ENCODE measurements around the gene MXRA8. TPM values are rescaled to one million over a fixed set of nuclear protein-coding genes. Genes with fewer than 3 reads are reported as not detected.
"Not testable (repeated sequence)": the region's sequence is repeated elsewhere in the genome, so short reads cannot be mapped to it uniquely, and the experiment has no call there.

The MXRA8 gene
- total RNA-seq, 1 experiment from 2014 or later = 4.0 TPM

GRCh38 chr1:1393014-1393413, 34.7 kb upstream of the MXRA8 start:
- no peak for DNase-seq (ENCODE audit: low read depth)

DNA sequence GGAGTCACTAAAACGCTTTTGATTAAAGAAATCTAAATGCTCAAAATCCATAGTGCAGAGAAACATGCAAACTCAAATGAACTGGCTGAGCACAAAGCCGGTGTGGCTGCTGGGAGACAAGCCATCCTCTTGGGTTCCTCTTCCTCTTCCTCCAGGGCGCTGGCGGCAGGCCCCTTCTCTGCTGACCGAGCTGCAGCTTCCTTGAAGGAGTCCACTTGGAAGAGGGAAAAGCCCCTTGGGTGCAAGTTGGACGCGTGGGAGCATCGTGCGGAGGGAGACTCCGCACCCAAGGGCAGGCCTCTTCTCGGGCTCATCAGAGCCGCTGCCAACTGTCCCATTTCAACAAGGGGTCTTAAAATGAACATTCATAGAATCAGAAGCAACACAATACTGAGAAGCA, 32.9 kb upstream of the MXRA8 start:
- DNase-seq (ENCODE audit: low read depth) = no peak

GRCh38 chr1:1390675-1391074, 32.3 kb upstream of the MXRA8 start:
- no peak for DNase-seq (ENCODE audit: low read depth)

DNA sequence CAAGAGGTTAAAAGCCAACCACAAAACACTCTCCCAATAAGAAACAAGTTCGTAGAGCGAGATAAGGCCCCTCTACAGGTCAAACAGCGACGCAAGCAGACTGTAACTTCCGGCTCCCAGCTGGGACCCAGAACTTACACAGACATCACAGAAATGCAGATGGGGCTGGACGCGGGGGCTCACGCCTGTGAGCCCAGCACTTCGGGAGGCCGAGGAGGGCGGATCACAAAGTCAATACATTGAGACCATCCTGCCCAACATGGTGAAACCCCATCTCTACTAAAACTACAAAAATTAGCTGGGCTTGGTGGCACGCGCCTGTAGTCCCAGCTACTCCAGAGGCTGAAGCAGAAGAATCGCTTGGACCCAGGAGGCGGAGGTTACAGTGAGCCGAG, 29.7 kb upstream of the MXRA8 start:
- no peak for DNase-seq (ENCODE audit: low read depth)

GRCh38 chr1:1387098-1388077, 29.0 kb upstream of the MXRA8 start:
- no peak for DNase-seq (ENCODE audit: low read depth)

- no peak for DNase-seq (ENCODE audit: low read depth)
These were observed 27.6 kb upstream of the MXRA8 start for GRCh38 chr1:1385931-1386330.

DNA sequence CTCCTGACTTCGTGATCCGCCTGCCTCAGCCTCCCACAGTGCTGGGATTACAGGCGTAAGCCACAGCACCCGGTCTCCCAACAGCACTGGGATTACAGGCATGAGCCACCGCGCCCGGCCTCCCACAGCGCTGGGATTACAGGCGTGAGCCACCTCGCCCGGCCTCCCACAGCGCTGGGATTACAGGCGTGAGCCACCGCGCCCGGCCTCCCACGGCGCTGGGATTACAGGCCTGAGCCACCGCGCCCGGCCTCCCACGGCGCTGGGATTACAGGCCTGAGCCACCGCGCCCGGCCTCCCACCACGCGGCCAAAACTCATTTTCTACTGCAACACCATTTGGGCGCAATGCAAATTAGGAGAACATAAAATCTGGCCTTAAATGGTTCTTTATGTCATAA, 27.0 kb upstream of the MXRA8 start:
- DNase-seq (ENCODE audit: low read depth) = not testable (repeated sequence)

- no peak for DNase-seq (ENCODE audit: low read depth)
These were observed 22.9 kb upstream of the MXRA8 start for GRCh38 chr1:1381294-1381693.

DNA sequence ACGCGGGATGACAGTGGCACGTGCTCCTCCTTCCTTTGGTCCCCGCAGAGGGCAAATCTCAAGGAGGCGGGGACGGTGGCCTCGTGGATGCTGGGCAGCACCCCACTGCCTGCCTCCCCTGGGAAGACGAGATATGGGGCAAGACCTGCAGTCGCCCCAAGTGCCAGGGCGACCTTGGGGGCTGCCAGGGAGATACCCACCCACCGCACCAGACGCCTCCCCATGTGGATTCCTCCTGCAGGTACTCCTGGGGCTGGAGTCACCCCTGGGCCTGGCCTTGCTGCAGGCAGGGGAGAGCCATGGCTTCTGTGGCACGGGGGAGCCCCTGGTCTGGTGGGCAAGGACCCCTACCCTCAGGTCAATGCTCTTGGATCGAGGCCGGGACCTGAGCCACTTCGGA, 22.5 kb upstream of the MXRA8 start:
- no peak for DNase-seq (ENCODE audit: low read depth)

DNA sequence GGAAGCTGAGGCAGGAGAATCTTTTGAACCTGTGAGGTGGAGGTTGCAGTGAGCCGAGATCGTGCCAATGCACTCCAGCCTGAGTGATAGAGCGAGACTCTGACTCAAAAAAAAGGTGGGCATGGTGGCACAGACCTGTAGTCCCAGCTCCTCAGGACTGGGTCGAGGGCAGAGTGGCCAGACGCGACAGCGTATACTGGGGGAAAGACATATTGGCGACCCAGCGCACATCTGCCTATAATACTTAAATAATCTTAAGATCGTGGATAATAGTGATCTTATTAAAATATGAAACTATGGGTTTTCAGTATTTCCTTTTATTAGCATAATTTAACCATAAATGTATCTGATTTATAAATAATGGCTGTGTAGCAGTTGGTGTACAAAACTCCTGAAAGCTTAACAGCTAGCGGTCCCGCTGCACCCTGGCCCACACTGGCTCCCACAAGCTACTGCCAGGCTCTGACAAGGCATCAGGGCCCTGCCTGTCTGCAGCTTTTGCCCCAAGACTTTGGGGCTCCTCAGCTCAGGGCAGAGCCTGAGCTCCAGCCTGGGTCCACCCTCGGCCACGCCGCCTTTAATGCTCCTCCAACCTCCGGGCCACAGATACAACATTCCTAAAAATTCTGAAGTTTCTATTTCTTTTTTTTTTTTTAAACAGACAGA, 19.3 kb upstream of the MXRA8 start:
- DNase-seq (ENCODE audit: low read depth) = no peak

DNA sequence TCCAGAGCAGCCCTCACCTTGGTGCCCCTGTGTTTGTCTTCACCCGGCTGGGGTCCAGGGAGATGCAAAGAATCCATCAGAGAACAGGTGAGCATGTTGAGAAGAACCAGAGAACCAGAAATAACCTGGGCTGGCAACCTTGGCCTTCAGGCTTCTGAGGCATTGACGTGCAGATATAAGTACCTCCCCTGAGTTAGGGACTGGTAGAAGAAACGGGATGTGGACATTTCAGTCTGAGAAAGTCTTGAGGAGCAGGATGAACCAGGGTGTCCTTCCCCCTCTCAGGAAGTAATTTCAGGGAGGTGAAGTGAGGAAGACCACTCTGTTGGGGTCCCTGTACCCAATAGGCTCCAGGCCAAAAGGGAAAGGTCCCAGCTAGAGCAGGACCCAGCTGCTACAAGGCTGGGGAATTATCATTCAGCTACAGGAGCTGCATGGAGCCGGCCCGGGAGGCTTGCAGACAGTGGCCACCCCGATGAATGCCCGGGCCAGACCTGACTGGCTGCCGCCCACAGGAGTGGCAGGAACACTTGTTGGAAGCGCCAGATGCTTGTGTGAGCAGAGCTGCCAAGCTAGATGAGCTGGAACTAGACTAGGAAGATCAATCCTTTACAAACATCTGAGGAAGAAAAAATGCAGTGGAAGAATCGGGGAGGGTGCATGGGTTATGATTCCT, 18.3 kb upstream of the MXRA8 start:
- DNase-seq (ENCODE audit: low read depth) = no peak

DNA sequence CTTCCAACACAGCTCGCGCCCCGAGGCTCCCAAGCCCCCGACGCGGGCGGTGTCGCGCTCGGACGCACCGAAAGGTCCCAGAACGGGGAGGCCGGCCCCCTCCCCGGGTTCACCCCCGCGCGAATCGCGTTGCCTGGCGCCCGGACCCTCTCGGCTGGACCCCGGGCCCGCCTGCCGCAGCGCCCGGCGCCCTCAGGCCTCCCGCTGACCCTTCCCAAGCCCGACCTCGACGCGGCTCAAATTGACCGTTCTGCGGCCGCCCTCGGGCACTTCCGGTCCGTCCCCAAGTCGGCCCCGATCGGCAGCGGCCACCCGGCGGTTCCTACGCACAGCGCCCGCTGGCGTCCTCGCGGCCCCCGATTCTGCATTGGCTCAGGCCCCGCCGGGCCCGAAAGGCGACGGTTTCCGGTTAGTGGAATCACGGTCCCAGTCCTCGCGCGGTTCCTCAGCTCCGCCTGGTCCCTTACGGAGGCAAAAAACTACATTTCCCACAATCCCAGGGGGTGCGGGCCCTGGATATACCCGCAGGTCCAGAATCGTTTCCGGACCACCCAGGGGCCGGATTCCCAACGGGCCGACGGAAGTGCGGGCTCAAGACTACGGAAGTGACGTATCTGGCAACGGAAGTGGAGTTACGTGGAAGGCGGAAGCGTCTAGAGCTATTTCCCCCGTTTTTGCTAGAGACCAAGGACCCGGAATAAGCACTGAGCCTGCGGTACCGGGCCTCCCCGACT, 16.7 kb upstream of the MXRA8 start, which contains the start of gene AURKAIP1:
TSS of gene AURKAIP1 (minus strand) at position 279 of the 734 bp plus-strand sequence. CDS start 451 bp downstream, outside the sequence.
- DNase-seq (ENCODE audit: low read depth) = peak; percentile 100

DNA sequence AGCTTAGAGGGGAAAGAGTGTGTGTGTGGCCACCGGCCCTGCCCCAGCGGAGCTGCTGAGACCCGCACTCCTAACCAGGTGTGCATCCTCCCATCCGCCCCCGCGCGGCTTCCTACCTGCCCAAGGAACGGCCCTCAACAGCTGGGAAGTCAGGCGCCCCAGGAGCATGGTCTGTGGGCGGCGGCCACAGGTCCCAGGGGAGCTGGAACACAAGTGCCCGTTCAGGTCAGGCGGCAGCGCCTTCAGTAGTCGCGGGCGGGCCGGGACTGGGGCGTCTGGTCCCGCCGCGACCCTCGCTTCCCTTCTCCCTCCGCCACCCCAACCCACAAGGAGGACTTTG, 16.2 kb upstream of the MXRA8 start:
- no peak for DNase-seq (ENCODE audit: low read depth)

DNA sequence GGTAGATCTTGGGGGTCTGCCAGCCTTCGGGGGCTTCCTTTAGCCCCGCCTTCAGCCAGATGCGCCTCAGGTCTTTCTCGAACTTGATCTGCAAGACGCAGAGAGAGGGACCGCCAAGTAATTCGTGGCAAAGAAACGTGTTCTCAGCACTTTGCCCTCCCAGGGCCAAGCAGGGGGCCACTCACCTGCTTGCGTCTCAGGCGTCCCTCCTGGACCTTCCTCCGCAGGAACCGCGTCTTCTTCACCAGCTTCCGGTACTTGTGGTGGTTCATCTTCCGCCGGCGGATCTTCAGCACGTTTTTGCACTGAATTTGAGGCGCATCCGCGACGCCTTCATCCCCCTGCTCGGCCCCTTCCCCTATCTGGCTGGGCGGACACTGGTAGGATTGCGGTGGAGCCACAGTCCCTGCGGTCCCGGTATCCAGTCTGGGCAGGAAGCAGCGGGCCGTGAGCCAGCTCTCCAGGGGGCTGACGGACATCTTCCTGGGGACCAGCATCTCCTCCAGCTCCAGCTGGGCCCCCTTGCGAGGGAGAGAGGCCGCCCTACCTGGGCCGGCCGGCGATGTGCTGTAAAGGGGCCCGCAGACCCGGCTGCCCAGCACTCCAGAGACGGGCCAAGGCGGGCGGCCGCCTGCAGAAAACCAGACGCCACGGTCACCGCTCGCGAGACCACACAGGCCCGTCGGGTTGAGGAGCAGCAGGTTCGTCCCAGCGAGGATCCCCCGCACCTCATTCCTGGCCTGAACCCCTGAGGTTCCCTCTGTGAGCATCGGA, 15.6 kb upstream of the MXRA8 start:
- no peak for DNase-seq (ENCODE audit: low read depth)

DNA sequence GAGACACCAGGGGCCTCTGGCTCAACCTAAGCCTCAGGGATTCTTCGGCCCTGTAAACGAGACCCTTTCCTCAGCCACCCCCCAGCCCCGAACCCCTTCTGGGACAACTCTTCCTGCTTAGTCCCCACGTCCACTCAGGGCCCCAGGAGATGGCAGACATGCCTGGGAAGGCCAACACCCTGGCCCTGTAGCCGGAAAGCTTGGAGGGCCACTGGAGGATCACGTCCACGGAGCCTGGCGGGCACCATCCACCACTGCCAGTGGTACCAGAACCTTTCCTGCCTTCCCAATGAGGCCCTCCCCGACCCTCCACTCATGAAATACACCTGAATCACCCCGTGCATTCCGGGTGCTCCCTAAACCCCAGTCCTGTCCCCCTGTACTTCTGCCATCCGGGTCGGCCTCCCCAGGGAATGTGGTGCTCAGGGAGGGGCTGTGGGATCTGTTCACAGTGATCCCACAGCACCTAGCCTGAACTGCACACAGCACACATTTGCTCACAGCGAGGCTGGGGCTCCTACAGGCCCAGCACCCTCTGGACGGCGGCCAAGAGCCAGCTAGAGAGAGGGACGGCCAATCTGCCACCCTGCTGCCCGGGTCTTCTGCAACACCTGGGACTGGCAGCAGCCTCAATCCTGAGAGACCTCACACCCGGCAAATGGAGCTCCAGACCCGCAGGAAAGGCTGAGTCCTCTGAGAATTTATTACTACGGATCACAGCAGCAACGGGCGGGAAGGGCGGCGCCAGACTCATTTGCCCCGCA, 14.9 kb upstream of the MXRA8 start:
- no peak for DNase-seq (ENCODE audit: low read depth)

DNA sequence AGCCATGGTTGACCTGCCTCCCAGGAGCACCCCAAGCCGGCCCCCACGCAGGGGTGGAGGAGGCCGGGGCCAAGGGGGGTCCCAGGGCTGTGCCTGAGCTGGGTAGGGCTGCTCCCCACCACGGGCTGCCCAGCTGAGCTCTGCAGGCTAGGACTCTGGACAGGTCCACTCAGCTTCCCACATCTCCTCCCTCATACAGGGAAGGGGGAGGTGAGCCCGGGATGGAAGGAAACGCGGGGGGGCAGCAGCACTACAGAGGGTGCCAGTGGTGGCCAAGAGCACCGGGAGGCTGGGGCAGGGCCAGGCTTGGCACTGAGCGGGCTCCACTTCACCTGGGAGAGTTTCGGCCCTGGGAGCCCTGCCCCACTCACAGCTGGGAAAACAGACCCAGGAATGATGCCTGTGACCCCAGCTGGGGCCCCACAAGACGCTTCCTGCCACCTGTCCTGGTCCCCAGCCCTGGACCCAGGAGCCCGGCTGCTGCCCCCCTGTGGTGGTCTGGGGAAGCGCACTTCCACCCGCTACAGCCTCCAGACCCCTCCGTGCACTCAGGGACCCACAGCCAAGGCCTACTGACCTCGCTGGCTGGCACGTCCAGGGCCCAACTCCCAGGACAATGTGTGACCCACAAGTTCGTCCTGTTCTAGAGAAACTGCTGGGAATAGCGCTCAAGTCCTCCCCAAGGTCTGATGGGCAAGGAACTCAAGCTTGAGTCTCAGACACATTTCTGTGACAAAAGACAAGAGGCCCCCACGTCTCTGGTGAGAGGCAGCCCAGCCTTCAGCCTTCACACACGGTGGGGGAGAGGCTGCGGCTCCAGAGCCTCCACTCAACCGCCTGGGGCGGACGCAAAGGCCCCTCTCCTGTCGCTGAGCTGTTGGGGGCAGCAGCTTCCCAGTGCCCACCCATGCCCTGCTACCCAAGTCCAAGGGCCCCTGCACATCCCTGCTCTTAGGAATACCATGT, 13.7 kb upstream of the MXRA8 start:
- peak; percentile 55 for DNase-seq (ENCODE audit: low read depth)

DNA sequence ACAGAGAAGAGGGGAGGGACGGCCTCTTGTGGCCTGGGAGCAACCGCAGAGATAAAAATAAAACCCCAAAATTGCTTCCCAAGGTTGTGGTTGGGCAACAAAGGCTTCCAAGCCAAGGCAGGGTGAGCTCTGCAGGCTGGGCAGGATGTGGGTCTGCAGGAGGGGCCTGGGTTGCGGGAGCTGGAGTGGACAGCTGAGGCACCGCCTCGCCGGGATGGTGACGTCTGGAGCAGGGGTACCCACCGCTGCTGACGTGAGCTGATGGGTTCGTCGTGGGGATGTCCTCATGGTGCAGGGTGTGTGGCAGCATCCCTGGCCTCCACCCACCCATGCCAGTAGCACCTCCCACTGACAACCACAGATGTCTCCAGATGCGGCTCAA, 13.0 kb upstream of the MXRA8 start:
- peak; percentile 82 for DNase-seq (ENCODE audit: low read depth)

GRCh38 chr1:1370771-1371300, 12.5 kb upstream of the MXRA8 start:
- no peak for DNase-seq (ENCODE audit: low read depth)

DNA sequence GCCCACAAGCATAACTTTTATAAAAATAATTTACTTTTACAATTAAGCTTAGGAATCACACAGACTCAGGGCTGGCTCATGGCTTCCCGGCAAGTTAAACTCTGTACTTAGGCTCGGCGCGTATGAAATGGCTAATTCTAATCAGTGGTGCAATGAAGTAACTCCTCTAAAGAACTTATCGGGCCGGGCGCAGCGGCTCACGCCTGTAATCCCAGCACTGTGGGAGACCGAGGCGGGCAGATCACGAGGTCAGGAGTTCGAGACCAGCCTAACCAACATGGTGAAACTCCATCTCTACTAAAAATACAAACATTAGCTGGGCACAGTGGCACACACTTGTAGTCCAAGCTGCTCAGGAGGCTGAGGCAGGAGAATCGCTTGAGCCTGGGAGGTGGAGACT, 11.7 kb upstream of the MXRA8 start:
- not testable (repeated sequence) for DNase-seq (ENCODE audit: low read depth)
